ENCODE measurements around the gene CYP1A2. TPM values are rescaled to one million over a fixed set of nuclear protein-coding genes. Genes with fewer than 3 reads are reported as not detected.

The CYP1A2 gene
- total RNA-seq, 1 donor from 2014 or later, result not detected

DNA sequence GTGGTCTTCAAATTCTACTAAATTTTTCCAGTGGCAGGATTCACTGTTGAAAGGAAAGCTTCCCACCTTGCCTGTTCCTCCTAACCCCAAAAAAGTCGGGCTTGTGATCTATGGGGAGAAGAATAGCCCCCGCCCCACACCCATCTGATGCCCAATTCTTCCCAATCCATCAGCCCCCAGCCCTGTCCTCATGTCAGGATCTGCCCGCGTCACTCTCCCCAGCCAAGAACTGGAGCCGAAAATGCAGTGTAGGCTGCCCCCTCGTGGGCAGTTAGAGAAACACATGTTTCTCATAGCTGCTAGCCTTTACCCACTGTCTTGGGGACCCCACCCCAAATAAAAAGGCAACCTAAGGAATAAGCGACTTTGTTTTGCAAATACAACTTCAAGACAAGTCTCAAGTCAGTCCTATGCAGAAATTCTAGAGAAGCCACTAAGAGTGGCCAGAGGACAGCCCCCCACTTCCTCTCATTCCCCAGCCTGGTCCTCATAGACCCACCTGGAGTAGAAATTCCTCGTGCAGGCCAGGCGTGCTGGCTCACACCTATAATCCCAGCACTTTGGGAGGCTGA is 20.2 kb downstream of the CYP1A2 start:
- Histone ChIP-seq H3K36me3 (ENCODE audit: control insufficient read depth, insufficient read depth, low read length) (no peaks in the 10 kb centered on the region), H3K4me3 (ENCODE audit: low read depth, low read length) (no peak overlapping the region), H3K27me3 (ENCODE audit: control insufficient read depth, insufficient read depth, low read length) (peaks cover 6% of the 10 kb centered on the region)
- DNase-seq (ENCODE audit: low read depth) (peak; percentile 30), FAIRE-seq (no peak)
- peak; percentile 77 for TF ChIP-seq CTCF (IDR thresholded peaks at IDR 0.05; ENCODE audit: insufficient read depth, low read length, severe bottlenecking)

DNA sequence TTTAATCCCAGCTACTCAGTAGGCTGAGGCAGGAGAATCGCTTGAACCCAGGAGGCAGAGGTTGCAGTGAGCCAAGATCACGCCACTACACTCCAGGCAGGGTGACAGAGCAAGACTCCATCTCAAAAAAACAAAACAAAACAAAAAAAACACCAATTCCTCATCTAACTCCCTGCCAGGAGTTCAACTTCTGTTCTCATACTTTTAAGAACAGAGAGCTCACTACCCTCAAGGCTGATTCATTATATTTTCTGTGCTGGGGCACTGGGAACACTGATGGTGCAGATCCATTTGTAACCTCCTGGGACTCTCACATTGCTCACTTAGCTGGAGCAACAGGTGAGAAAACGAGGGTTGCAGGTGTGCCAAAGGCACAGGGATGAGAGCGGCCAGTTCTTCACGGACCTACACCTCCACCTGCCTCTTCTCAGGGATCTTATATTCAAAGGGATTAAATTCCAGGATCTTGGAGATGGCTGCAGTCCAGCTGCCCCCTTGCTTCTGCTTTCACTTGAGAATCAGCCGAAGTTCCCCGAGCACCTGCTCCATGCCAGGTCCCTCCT is 20.9 kb downstream of the CYP1A2 start:
- no peak overlapping the region for H3K4me3 ChIP-seq (ENCODE audit: low read depth, low read length)
- H3K36me3 ChIP-seq (ENCODE audit: control insufficient read depth, insufficient read depth, low read length), result no peaks in the 10 kb centered on the region
- DNase-seq (ENCODE audit: low read depth) (no peak), FAIRE-seq (no peak)
- no peak for TF ChIP-seq CTCF (IDR thresholded peaks at IDR 0.05; ENCODE audit: insufficient read depth, low read length, severe bottlenecking)
- peaks cover 6% of the 10 kb centered on the region for H3K27me3 ChIP-seq (ENCODE audit: control insufficient read depth, insufficient read depth, low read length)

GRCh38 chr15:74770211-74770903 is 21.7 kb downstream of the CYP1A2 start:
- Histone ChIP-seq H3K27me3 (ENCODE audit: control insufficient read depth, insufficient read depth, low read length) (peaks cover 6% of the 10 kb centered on the region), H3K36me3 (ENCODE audit: control insufficient read depth, insufficient read depth, low read length) (no peaks in the 10 kb centered on the region), H3K4me3 (ENCODE audit: low read depth, low read length) (no peak overlapping the region)
- no peak for TF ChIP-seq CTCF (IDR thresholded peaks at IDR 0.05; ENCODE audit: insufficient read depth, low read length, severe bottlenecking)
- no peak for FAIRE-seq
- DNase-seq (ENCODE audit: low read depth), result no peak

- no peak for TF ChIP-seq CTCF (IDR thresholded peaks at IDR 0.05; ENCODE audit: insufficient read depth, low read length, severe bottlenecking)
- Histone ChIP-seq H3K4me3 (ENCODE audit: low read depth, low read length) (no peak overlapping the region), H3K36me3 (ENCODE audit: control insufficient read depth, insufficient read depth, low read length) (no peaks in the 10 kb centered on the region), H3K27me3 (ENCODE audit: control insufficient read depth, insufficient read depth, low read length) (peaks cover 6% of the 10 kb centered on the region)
- DNase-seq (ENCODE audit: low read depth), result no peak
- FAIRE-seq, result no peak
Observed at GRCh38 chr15:74773329-74773728, 24.7 kb downstream of the CYP1A2 start.

DNA sequence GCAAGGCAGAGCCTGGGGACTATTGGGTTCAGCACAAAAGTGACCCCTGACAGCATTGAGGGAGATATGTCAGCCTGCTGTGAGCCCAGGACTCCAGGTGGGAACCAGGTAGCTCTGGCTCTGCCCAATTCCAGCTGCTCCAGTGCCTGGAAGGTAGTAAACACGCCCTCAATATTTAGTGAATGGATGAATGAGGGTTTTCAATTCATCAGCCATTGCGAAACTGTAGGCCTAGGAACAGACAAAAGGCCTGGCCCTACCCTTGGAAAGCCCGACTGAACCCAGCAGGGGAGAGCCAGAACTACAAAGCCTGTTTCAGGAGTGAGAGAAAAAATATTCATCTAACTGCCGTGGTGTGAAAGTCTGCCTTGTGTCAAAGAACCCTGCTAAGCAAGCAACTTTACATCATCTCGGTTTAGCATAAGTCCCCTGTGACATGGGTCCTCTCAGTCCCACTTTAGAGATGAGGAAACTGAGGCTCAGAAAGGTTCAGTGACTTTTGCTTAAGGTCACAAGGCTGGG is 25.1 kb downstream of the CYP1A2 start:
- Histone ChIP-seq H3K36me3 (ENCODE audit: control insufficient read depth, insufficient read depth, low read length) (no peaks in the 10 kb centered on the region), H3K27me3 (ENCODE audit: control insufficient read depth, insufficient read depth, low read length) (peaks cover 6% of the 10 kb centered on the region), H3K4me3 (ENCODE audit: low read depth, low read length) (no peak overlapping the region)
- FAIRE-seq (no peak), DNase-seq (ENCODE audit: low read depth) (peak; percentile 45)
- TF ChIP-seq CTCF (IDR thresholded peaks at IDR 0.05; ENCODE audit: insufficient read depth, low read length, severe bottlenecking), result no peak
